GM18951 (cell line): ENCODE data around the gene PAQR7.

ENCODE experiments used
- POLR2A ChIP-seq: IDR thresholded peaks from 4 replicates; pipeline ENCODE4 v1.6.1; 2011; ENCODE audit warnings: mild to moderate bottlenecking; ENCODE audit not compliant: insufficient read length, insufficient read depth; ENCODE audit errors: extremely low read depth
- in situ Hi-C: fragments of 300-500 bp; cut with MboI; formaldehyde crosslinking; loops from one replicate; pipeline ENCODE4 v1.12.0; 2022; ENCODE audit warnings: low sequenced_read_pairs, mixed read lengths, inconsistent platforms; ENCODE audit not compliant: unreplicated experiment

PAQR7 gene

GRCh38 chr1:25837262-25837875 is 38.1 kb downstream of the PAQR7 start:
- in situ Hi-C loops = no loop called here
- no peak for TF ChIP-seq POLR2A

- in situ Hi-C loops = no loop called here
- TF ChIP-seq POLR2A = no peak
Measured at GRCh38 chr1:25836695-25837094, 38.8 kb downstream of the PAQR7 start.

- in situ Hi-C loops = no loop called here
Measured at GRCh38 chr1:25834894-25835293, 40.6 kb downstream of the PAQR7 start.

GRCh38 chr1:25833158-25833557 is 42.4 kb downstream of the PAQR7 start:
- in situ Hi-C loops = no loop called here
- TF ChIP-seq POLR2A = no peak

More at GRCh38 chr1:25834894-25835293, 40.6 kb downstream of the PAQR7 start:
- no peak for TF ChIP-seq POLR2A

- in situ Hi-C loops = no loop called here
- TF ChIP-seq POLR2A = no peak
Measured at GRCh38 chr1:25832336-25833037, 43.0 kb downstream of the PAQR7 start.

- no peak for TF ChIP-seq POLR2A
- in situ Hi-C loops = no loop called here
Measured at GRCh38 chr1:25831569-25832196, 43.8 kb downstream of the PAQR7 start.

- no peak for TF ChIP-seq POLR2A
- in situ Hi-C loops = no loop called here
Measured at GRCh38 chr1:25829046-25829445, 46.5 kb downstream of the PAQR7 start.

- no peak for TF ChIP-seq POLR2A
- in situ Hi-C loops = no loop called here
Measured at GRCh38 chr1:25828491-25828890, 47.0 kb downstream of the PAQR7 start.

GRCh38 chr1:25826571-25826970 is 48.9 kb downstream of the PAQR7 start:
- in situ Hi-C loops = no loop called here
- TF ChIP-seq POLR2A = no peak

GRCh38 chr1:25825605-25826004 is 49.9 kb downstream of the PAQR7 start:
- in situ Hi-C loops = no loop called here
- no peak for TF ChIP-seq POLR2A

- in situ Hi-C loops = no loop called here
- no peak for TF ChIP-seq POLR2A
Measured at GRCh38 chr1:25821630-25822091, 53.8 kb downstream of the PAQR7 start.

- in situ Hi-C loops = no loop called here
- no peak for TF ChIP-seq POLR2A
Measured at GRCh38 chr1:25821112-25821476, 54.4 kb downstream of the PAQR7 start.

- in situ Hi-C loops = no loop called here
- TF ChIP-seq POLR2A = peak; percentile 49
Measured at GRCh38 chr1:25820247-25821111, 55.0 kb downstream of the PAQR7 start.
